Measurements from ENCODE around the gene TYMS. TPM values are rescaled to one million over a fixed set of nuclear protein-coding genes. Genes with fewer than 3 reads are reported as not detected.

Gene TYMS
- total and polyA plus RNA-seq, 9 of the 15 experiments (the other 6 are each of a cell fraction or from before 2014, with no cell fraction given): 69.1 to 409 (median 175) TPM

GRCh38 chr18:617970-618504 lies 39.4 kb upstream of the TYMS start (continued):
- TF ChIP-seq CTCF (IDR thresholded peaks at IDR 0.05 in 2 of 3, conservative IDR thresholded peaks at IDR 0.05 in 1 of 3; ENCODE audit: insufficient read depth in 2 of 3, low read depth in 1 of 3, low read length in 3 of 3): no peak; a peak in 1 of 6 replicates
- peak; percentile 90 for TF ChIP-seq ZNF175 (CRISPR knock-in tag; IDR thresholded peaks at IDR 0.05; ENCODE audit: low read depth)
- TF ChIP-seq ZNF324 (CRISPR knock-in tag; IDR thresholded peaks at IDR 0.05): no peak
- no peak for TF ChIP-seq ARID2 (IDR thresholded peaks at IDR 0.05)
- TF ChIP-seq CHAMP1 (IDR thresholded peaks at IDR 0.05): peak; percentile 90
- TF ChIP-seq PRDM10 (IDR thresholded peaks at IDR 0.05; ENCODE audit: partially characterized antibody): peak; percentile 6
- TF ChIP-seq NCOA2 (IDR thresholded peaks at IDR 0.05; ENCODE audit: partially characterized antibody in 2 of 2): peak; percentile 81
- TF ChIP-seq DPF2 (IDR thresholded peaks at IDR 0.05): peak; percentile 98
- no peak for TF ChIP-seq ZNF444 (CRISPR knock-in tag; IDR thresholded peaks at IDR 0.05)
- no peak for TF ChIP-seq ATF2 (CRISPR knock-in tag; IDR thresholded peaks at IDR 0.05)
- no peak for TF ChIP-seq ZNF232 (CRISPR knock-in tag; IDR thresholded peaks at IDR 0.05)
- no peak for TF ChIP-seq DIDO1 (tag; IDR thresholded peaks at IDR 0.05; ENCODE audit: low read depth)
- peak; percentile 64 for TF ChIP-seq ETV1 (tag; conservative IDR thresholded peaks at IDR 0.05; ENCODE audit: low read depth)
- no peak for TF ChIP-seq ZNF518B (CRISPR knock-in tag; IDR thresholded peaks at IDR 0.05)
